ENCODE measurements around the gene PARVA. TPM values are rescaled to one million over a fixed set of nuclear protein-coding genes. Genes with fewer than 3 reads are reported as not detected.

Gene PARVA
- total RNA-seq, 1 experiment from 2014 or later, result 10.4 TPM

DNA sequence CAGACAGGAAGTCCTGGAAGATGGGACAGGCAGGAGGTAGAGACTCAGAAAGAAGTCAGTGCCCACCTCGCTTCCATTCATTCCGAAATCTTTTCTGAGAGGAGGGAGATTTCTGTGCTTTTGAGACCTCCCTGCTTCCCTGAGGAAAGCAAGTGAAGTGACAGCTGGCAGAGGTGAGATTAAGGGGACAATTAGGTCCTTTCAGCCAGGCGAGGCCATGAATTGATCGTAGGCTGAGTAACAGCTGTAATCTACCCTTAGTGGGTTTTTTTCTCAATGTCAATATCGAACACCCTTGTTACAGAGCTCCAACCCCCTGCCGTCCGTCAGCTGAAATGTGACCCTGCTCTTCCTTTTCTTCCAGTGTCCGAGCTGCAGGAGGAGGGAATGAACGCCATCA, 96.0 kb downstream of the PARVA start:
- Mint-ChIP-seq H3K9me3 (no peaks in the 10 kb centered on the region), H3K27ac (no peak overlapping the region), H3K4me3 (no peak overlapping the region), H3K36me3 (no peaks in the 10 kb centered on the region), H3K4me1 (peaks cover 29% of the 10 kb centered on the region), H3K27me3 (ENCODE audit: low read depth) (no peaks in the 10 kb centered on the region)
- no peak for DNase-seq (ENCODE audit: low spot score)
- TF ChIP-seq, protein P1, sequence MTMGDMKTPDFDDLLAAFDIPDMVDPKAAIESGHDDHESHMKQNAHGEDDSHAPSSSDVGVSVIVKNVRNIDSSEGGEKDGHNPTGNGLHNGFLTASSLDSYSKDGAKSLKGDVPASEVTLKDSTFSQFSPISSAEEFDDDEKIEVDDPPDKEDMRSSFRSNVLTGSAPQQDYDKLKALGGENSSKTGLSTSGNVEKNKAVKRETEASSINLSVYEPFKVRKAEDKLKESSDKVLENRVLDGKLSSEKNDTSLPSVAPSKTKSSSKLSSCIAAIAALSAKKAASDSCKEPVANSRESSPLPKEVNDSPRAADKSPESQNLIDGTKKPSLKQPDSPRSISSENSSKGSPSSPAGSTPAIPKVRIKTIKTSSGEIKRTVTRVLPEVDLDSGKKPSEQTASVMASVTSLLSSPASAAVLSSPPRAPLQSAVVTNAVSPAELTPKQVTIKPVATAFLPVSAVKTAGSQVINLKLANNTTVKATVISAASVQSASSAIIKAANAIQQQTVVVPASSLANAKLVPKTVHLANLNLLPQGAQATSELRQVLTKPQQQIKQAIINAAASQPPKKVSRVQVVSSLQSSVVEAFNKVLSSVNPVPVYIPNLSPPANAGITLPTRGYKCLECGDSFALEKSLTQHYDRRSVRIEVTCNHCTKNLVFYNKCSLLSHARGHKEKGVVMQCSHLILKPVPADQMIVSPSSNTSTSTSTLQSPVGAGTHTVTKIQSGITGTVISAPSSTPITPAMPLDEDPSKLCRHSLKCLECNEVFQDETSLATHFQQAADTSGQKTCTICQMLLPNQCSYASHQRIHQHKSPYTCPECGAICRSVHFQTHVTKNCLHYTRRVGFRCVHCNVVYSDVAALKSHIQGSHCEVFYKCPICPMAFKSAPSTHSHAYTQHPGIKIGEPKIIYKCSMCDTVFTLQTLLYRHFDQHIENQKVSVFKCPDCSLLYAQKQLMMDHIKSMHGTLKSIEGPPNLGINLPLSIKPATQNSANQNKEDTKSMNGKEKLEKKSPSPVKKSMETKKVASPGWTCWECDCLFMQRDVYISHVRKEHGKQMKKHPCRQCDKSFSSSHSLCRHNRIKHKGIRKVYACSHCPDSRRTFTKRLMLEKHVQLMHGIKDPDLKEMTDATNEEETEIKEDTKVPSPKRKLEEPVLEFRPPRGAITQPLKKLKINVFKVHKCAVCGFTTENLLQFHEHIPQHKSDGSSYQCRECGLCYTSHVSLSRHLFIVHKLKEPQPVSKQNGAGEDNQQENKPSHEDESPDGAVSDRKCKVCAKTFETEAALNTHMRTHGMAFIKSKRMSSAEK (CRISPR knock-in tag; IDR thresholded peaks at IDR 0.05; ENCODE audit: borderline replicate concordance), result no peak
- no peak for TF ChIP-seq ZNF416 (CRISPR knock-in tag; IDR thresholded peaks at IDR 0.05)
- TF ChIP-seq IRF2 (CRISPR knock-in tag; IDR thresholded peaks at IDR 0.05; ENCODE audit: borderline replicate concordance, low read depth), result no peak
- ATAC-seq, result no peak
- ChIA-PET CTCF (interaction anchor here (0.7 to 1.2 kb wide), 5 partner anchors 12 to 142 kb away, joined by 3 to 6 read pairs (median 3); no protein-coding TSS in a partner anchor), POLR2A (no interaction called here)

GRCh38 chr11:12474871-12475270, 97.5 kb downstream of the PARVA start:
- H3K4me3 Mint-ChIP-seq, result no peak overlapping the region
- ATAC-seq (no peak), DNase-seq (ENCODE audit: low spot score) (no peak)
- ChIA-PET POLR2A (no interaction called here), CTCF (interaction anchor here (1.1 to 1.8 kb wide), 3 partner anchors 10 to 494 kb away, joined by 3 to 5 read pairs (median 4); no protein-coding TSS in a partner anchor)
- no peaks in the 10 kb centered on the region for H3K36me3 Mint-ChIP-seq
- H3K9me3 Mint-ChIP-seq, result no peaks in the 10 kb centered on the region
- no peak for TF ChIP-seq GABPB1 (CRISPR knock-in tag; IDR thresholded peaks at IDR 0.05)
- no peak for TF ChIP-seq ZNF232 (CRISPR knock-in tag; IDR thresholded peaks at IDR 0.05)
- TF ChIP-seq KAT7 (CRISPR knock-in tag; IDR thresholded peaks at IDR 0.05; ENCODE audit: borderline replicate concordance), result no peak
- TF ChIP-seq FOXK1 (CRISPR knock-in tag; IDR thresholded peaks at IDR 0.05), result no peak
- no peak for TF ChIP-seq SMAD4 (CRISPR knock-in tag; IDR thresholded peaks at IDR 0.05)
- TF ChIP-seq ZNF121 (CRISPR knock-in tag; IDR thresholded peaks at IDR 0.05), result no peak
- TF ChIP-seq FOXP1 (CRISPR knock-in tag; IDR thresholded peaks at IDR 0.05; ENCODE audit: borderline replicate concordance), result no peak
- TF ChIP-seq E2F1 (CRISPR knock-in tag; IDR thresholded peaks at IDR 0.05), result no peak
- H3K4me1 Mint-ChIP-seq, result peaks cover 21% of the 10 kb centered on the region
- no peak overlapping the region for H3K27ac Mint-ChIP-seq
- no peaks in the 10 kb centered on the region for H3K27me3 Mint-ChIP-seq (ENCODE audit: low read depth)

GRCh38 chr11:12478743-12479142, 101.4 kb downstream of the PARVA start:
- DNase-seq (ENCODE audit: low spot score), result no peak
- Mint-ChIP-seq H3K27ac (no peak overlapping the region), H3K36me3 (no peaks in the 10 kb centered on the region), H3K27me3 (ENCODE audit: low read depth) (no peaks in the 10 kb centered on the region), H3K4me1 (peaks cover 3% of the 10 kb centered on the region), H3K4me3 (no peak overlapping the region), H3K9me3 (no peaks in the 10 kb centered on the region)
- POLR2A ChIA-PET, result no interaction called here
- CTCF ChIA-PET, result no interaction called here
- TF ChIP-seq SOX15 (CRISPR knock-in tag; IDR thresholded peaks at IDR 0.05), result no peak
- TF ChIP-seq RELA (CRISPR knock-in tag; IDR thresholded peaks at IDR 0.05; ENCODE audit: borderline replicate concordance), result no peak
- TF ChIP-seq ZNF138 (CRISPR knock-in tag; conservative IDR thresholded peaks at IDR 0.05), result no peak
- TF ChIP-seq MLX (CRISPR knock-in tag; IDR thresholded peaks at IDR 0.05), result no peak
- TF ChIP-seq E2F1 (CRISPR knock-in tag; IDR thresholded peaks at IDR 0.05), result no peak
- ATAC-seq, result no peak

Data from WTC11 (cell line).